Colon (tissue), 2 donors: ENCODE data around the gene CADM3.

Experiments used
- FAIRE-seq: peaks from 2 replicates; lab custom pipeline; 2012; peaks lifted over from hg19 to GRCh38; lab: Jason Lieb, UNC
- donor health status: control.
- donor health status: control.

Gene CADM3

GRCh38 chr1:159173320-159173719, 1.9 kb downstream of the CADM3 start:
- FAIRE-seq: no peak

- FAIRE-seq: no peak
These were observed 4.2 kb downstream of the CADM3 start for GRCh38 chr1:159175571-159175970.

- FAIRE-seq: no peak
These were observed 6.0 kb downstream of the CADM3 start for GRCh38 chr1:159177272-159177907.

- no peak for FAIRE-seq
These were observed 8.5 kb downstream of the CADM3 start for GRCh38 chr1:159179906-159180305.

- FAIRE-seq: no peak
These were observed 9.1 kb downstream of the CADM3 start for GRCh38 chr1:159180516-159180915.

- FAIRE-seq: no peak
These were observed 10.1 kb downstream of the CADM3 start for GRCh38 chr1:159181328-159182024.

- FAIRE-seq: no peak
These were observed 12.8 kb downstream of the CADM3 start for GRCh38 chr1:159184201-159184600.

GRCh38 chr1:159185121-159185520, 13.7 kb downstream of the CADM3 start:
- FAIRE-seq: no peak

- no peak for FAIRE-seq
These were observed 15.6 kb downstream of the CADM3 start for GRCh38 chr1:159187033-159187432.

- FAIRE-seq: no peak
These were observed 16.4 kb downstream of the CADM3 start for GRCh38 chr1:159187647-159188374.

GRCh38 chr1:159188375-159188788, 17.0 kb downstream of the CADM3 start:
- no peak for FAIRE-seq

- no peak for FAIRE-seq
These were observed 19.0 kb downstream of the CADM3 start for GRCh38 chr1:159190441-159190840.

GRCh38 chr1:159196543-159196942, 25.1 kb downstream of the CADM3 start:
- FAIRE-seq: no peak

- FAIRE-seq: no peak
These were observed 26.4 kb downstream of the CADM3 start for GRCh38 chr1:159197561-159198557.

- FAIRE-seq: no peak
These were observed 28.5 kb downstream of the CADM3 start for GRCh38 chr1:159199901-159200300.

- FAIRE-seq: no peak
These were observed 29.4 kb downstream of the CADM3 start for GRCh38 chr1:159200769-159201168.

GRCh38 chr1:159201642-159202041, 30.2 kb downstream of the CADM3 start:
- FAIRE-seq: no peak

- FAIRE-seq: no peak
These were observed 32.2 kb downstream of the CADM3 start for GRCh38 chr1:159203610-159204009.

- FAIRE-seq: no peak
These were observed 33.0 kb downstream of the CADM3 start, which contains the start of gene ACKR1 for GRCh38 chr1:159204161-159205141. TSS of gene ACKR1 (plus strand) at chr1:159204875. CDS start at chr1:159204960, 85 bp downstream.

GRCh38 chr1:159205225-159205624, 33.8 kb downstream of the CADM3 start:
- no peak for FAIRE-seq

- no peak for FAIRE-seq
These were observed 34.7 kb downstream of the CADM3 start for GRCh38 chr1:159206110-159206509.
